ENCODE results near the gene RIC3.

RIC3 gene

DNA sequence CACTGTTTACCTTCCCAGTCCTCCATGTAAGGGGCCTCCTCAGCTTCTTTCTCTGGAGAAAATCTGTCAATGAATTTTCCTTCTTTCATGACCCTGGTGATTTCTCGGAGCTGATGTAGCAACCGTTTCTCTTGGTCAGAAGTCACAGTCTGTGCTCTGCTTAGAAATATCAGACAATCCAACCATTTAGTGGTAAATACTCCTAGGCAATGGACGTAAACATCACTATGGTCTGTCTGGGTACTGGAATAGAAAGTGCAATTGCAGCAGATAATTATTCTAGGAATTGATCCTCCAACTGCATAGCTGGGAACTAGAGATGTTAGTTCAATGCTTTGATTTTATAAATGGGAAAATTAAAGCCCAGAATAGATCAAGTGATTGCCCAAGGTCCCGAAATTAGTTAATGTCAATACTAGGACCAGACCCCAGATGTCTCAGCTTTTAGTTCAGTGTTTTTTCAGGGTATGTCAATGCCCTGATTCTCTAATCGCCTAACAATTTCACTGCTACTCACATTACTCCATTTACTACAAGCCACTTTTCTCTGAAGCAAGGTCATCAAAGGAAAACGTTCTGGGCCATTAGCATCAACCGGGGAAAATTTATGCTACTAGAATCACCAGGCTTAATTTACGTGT lies 42.1 kb downstream of the RIC3 start:
- H3K27ac ChIP-seq: no peak overlapping the region
- H3K9me3 ChIP-seq: no peaks in the 10 kb centered on the region
- no peaks in the 10 kb centered on the region for H3K36me3 ChIP-seq
- TF ChIP-seq, protein P1, sequence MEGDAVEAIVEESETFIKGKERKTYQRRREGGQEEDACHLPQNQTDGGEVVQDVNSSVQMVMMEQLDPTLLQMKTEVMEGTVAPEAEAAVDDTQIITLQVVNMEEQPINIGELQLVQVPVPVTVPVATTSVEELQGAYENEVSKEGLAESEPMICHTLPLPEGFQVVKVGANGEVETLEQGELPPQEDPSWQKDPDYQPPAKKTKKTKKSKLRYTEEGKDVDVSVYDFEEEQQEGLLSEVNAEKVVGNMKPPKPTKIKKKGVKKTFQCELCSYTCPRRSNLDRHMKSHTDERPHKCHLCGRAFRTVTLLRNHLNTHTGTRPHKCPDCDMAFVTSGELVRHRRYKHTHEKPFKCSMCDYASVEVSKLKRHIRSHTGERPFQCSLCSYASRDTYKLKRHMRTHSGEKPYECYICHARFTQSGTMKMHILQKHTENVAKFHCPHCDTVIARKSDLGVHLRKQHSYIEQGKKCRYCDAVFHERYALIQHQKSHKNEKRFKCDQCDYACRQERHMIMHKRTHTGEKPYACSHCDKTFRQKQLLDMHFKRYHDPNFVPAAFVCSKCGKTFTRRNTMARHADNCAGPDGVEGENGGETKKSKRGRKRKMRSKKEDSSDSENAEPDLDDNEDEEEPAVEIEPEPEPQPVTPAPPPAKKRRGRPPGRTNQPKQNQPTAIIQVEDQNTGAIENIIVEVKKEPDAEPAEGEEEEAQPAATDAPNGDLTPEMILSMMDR (IDR thresholded peaks at IDR 0.05): no peak
- H3K27me3 ChIP-seq: no peaks in the 10 kb centered on the region
- H3K4me3 ChIP-seq (ENCODE audit: low read depth in 1 of 2, low read length in 1 of 2): no peak overlapping the region
- H3K4me1 ChIP-seq (ENCODE audit: control insufficient read depth in 1 of 2, insufficient read depth in 1 of 2, low read depth in 1 of 2, low read length in 1 of 2): no peaks in the 10 kb centered on the region

DNA sequence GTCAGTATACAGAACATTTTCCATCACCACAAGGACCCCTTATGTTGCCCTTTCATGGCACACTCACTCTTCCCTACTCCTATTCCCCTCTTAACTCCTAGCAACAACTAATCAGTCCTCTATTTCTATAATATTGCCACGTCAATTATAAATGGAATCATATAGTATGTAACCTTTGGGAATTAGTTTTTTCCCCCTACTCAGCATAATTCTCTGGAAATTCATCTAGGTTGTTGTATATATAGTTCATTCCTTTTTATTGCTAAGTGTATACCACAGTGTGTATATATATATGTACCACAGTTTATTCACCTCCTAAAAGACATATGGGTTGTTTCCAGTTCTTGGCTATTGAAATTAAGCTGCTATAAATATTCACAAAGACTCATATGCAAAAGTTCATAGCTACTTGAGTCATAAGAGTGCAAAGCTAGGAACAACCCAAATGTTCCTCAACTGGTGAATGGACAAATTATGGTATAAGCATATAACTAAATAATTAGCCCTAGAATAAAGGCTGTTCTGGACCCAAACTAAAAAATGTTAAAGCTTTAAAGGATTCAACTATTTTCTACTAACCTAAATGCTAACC lies 46.6 kb downstream of the RIC3 start:
- H3K9me3 ChIP-seq: no peaks in the 10 kb centered on the region
- no peak overlapping the region for H3K4me3 ChIP-seq (ENCODE audit: low read depth in 1 of 2, low read length in 1 of 2)
- no peaks in the 10 kb centered on the region for H3K4me1 ChIP-seq (ENCODE audit: control insufficient read depth in 1 of 2, insufficient read depth in 1 of 2, low read depth in 1 of 2, low read length in 1 of 2)
- no peaks in the 10 kb centered on the region for H3K27me3 ChIP-seq
- no peak overlapping the region for H3K27ac ChIP-seq
- TF ChIP-seq, protein P1 (IDR thresholded peaks at IDR 0.05): no peak
- H3K36me3 ChIP-seq: no peaks in the 10 kb centered on the region

DNA sequence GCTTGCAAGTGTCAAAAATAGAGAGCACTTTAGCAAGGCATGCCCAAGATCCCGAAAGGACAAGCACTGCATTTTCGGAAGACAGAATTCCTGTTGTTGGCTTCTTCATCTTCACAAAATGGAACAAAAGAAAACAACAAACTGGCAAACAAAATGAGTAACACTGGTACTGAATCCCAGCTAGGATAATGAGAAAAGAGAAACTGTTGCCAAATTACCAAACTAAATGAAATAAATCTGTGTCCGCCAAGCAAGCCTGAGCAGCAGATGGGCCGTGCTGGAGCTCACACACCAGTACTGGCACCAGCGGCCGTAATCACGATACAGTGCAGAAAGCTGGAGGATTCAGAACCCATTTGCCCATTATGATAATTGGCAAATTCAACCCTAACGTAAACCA lies 57.2 kb downstream of the RIC3 start:
- no peaks in the 10 kb centered on the region for H3K4me1 ChIP-seq (ENCODE audit: control insufficient read depth in 1 of 2, insufficient read depth in 1 of 2, low read depth in 1 of 2, low read length in 1 of 2)
- no peak overlapping the region for H3K27ac ChIP-seq
- no peaks in the 10 kb centered on the region for H3K9me3 ChIP-seq
- no peak overlapping the region for H3K4me3 ChIP-seq (ENCODE audit: low read depth in 1 of 2, low read length in 1 of 2)
- TF ChIP-seq, protein P1 (IDR thresholded peaks at IDR 0.05): no peak
- H3K27me3 ChIP-seq: no peaks in the 10 kb centered on the region
- no peaks in the 10 kb centered on the region for H3K36me3 ChIP-seq

DNA sequence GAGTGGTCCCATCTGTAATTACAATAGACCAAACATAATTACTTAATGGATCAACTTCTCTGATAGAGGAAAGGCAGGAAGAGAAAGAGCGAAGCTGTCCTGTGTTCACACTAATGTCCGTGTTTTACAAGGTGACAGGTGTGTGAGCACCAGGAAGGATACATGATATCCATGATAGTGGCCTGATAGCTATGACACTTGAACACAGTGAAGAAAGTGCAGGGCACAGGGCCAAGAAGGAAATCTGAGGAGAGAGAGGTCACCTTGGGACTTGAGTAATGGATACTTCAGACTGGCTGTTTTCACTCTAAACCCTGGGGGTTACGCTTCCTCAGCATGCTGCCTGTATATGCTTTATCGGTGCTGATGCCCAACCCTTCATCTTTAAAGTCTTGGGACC lies 58.4 kb downstream of the RIC3 start:
- H3K27me3 ChIP-seq: no peaks in the 10 kb centered on the region
- H3K36me3 ChIP-seq: no peaks in the 10 kb centered on the region
- no peaks in the 10 kb centered on the region for H3K4me1 ChIP-seq (ENCODE audit: control insufficient read depth in 1 of 2, insufficient read depth in 1 of 2, low read depth in 1 of 2, low read length in 1 of 2)
- H3K9me3 ChIP-seq: no peaks in the 10 kb centered on the region
- H3K4me3 ChIP-seq (ENCODE audit: low read depth in 1 of 2, low read length in 1 of 2): no peak overlapping the region
- no peak overlapping the region for H3K27ac ChIP-seq
- TF ChIP-seq, protein P1 (IDR thresholded peaks at IDR 0.05): no peak

DNA sequence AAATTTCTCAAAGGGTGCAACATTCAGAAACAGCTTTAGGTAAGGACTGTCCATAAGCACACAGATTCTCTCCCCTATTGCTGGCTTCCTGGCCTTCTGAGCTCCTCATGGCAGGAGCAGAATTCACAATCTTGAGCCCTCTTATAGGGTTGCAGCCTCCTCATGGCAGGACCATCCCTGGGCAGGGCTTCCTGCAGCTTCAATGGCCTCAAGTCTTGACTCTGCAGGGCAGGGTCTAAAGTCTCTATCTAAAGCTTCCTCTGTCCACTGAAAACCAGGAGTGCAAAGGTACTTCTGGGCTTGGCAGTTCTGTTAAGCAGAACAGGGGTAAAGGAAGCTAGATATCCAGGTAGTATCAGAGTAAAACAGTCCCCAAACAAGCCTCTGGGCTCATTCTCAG lies 59.1 kb downstream of the RIC3 start:
- Histone ChIP-seq H3K4me3 (ENCODE audit: low read depth in 1 of 2, low read length in 1 of 2) (no peak overlapping the region), H3K27me3 (no peaks in the 10 kb centered on the region), H3K4me1 (ENCODE audit: control insufficient read depth in 1 of 2, insufficient read depth in 1 of 2, low read depth in 1 of 2, low read length in 1 of 2) (no peaks in the 10 kb centered on the region), H3K9me3 (no peaks in the 10 kb centered on the region), H3K36me3 (no peaks in the 10 kb centered on the region), H3K27ac (no peak overlapping the region)
- TF ChIP-seq, protein P1 (IDR thresholded peaks at IDR 0.05): no peak
